T-cell (primary cell): Measurements from ENCODE around the gene DMAC1. TPM values are rescaled to one million over a fixed set of nuclear protein-coding genes. Genes with fewer than 3 reads are reported as not detected.

Experiments
- ATAC-seq, 4 experiments: fragments of 200-7000 bp in 3 of 4; fragments of 150-1000 bp in 1 of 4; cut with Tn5 transposase; replicated peaks in 1 of 4; 1 replicate in 3 of 4; 2 replicates in 1 of 4; pipeline ENCODE4 v1.10.0; 2021; ENCODE audit warnings: moderate library complexity in 3 of 4, mild to moderate bottlenecking in 2 of 4, moderate number of reproducible peaks in 1 of 4
- CTCF ChIA-PET, 2 donors: fragments of 300-600 bp; sonication (Branson Sonifier 250); formaldehyde crosslinking; loops; one replicate each; lab custom pipeline; 2022; ENCODE audit warnings: antibody characterized with exemption in 2 of 2; lab: Charles Lee
- POLR2A ChIA-PET, 2 donors: fragments of 300-600 bp; sonication (Branson Sonifier 250); formaldehyde crosslinking; loops; one replicate each; lab custom pipeline; 2022; ENCODE audit warnings: antibody characterized with exemption in 2 of 2; lab: Charles Lee
- DNase-seq, 35 experiments: peaks; one replicate each; pipeline versions ENCODE4 v3.0.0 to v3.0.0-alpha.2; 2013 to 2023
- H3K27ac ChIP-seq: one replicate; pipeline ENCODE4 v1.5.1; 2013; ENCODE audit warnings: low read length
- H3K27me3 ChIP-seq, 2 experiments: replicated peaks in 1 of 2; 1 replicate in 1 of 2; 2 replicates in 1 of 2; pipeline versions ENCODE4 v1.6.1 to v1.7.0; 2013; ENCODE audit warnings: low read length in 1 of 2, mixed read lengths in 1 of 2; ENCODE audit not compliant: control insufficient read depth in 2 of 2, insufficient read depth in 2 of 2; ENCODE audit errors: extremely low read depth in 1 of 2
- H3K36me3 ChIP-seq, 2 donors: 1 replicate in 1 of 2; 2 replicates in 1 of 2; pipeline versions ENCODE4 v1.6.1 to v1.7.0; 2013; ENCODE audit warnings: low read length in 1 of 2; ENCODE audit not compliant: control insufficient read depth in 2 of 2, insufficient read depth in 1 of 2; ENCODE audit errors: extremely low read depth in 1 of 2
- H3K4me1 ChIP-seq, 2 experiments: 1 replicate in 1 of 2; 2 replicates in 1 of 2; pipeline versions ENCODE4 v1.6.1 to v1.7.0; 2013; ENCODE audit warnings: low read length in 2 of 2, mixed read lengths in 1 of 2; ENCODE audit not compliant: insufficient read depth in 2 of 2, control insufficient read depth in 1 of 2; ENCODE audit errors: extremely low read depth in 1 of 2
- H3K4me3 ChIP-seq, 2 donors: 1 replicate in 1 of 2; 2 replicates in 1 of 2; pipeline versions ENCODE4 v1.5.1 to v1.7.0; 2013; ENCODE audit warnings: mild to moderate bottlenecking in 2 of 2, low read length in 1 of 2, moderate library complexity in 1 of 2; ENCODE audit not compliant: control insufficient read depth in 1 of 2; ENCODE audit errors: extremely low read depth in 1 of 2
- H3K9me3 ChIP-seq: 2 replicates; pipeline ENCODE4 v1.7.0; 2013
- H3K27ac Mint-ChIP-seq, 2 donors: one replicate each; pipeline ENCODE4 v1.8.0; 2020 to 2021; ENCODE audit warnings: mild to moderate bottlenecking in 2 of 2, mixed read lengths in 2 of 2
- H3K27me3 Mint-ChIP-seq, 2 donors: one replicate each; pipeline ENCODE4 v1.8.0; 2021 to 2022; ENCODE audit warnings: mixed read lengths in 2 of 2
- H3K36me3 Mint-ChIP-seq: one replicate; pipeline ENCODE4 v1.8.0; 2021; ENCODE audit warnings: mixed read lengths
- H3K4me1 Mint-ChIP-seq, 3 donors: one replicate each; pipeline ENCODE4 v1.8.0; 2020 to 2022; ENCODE audit warnings: mixed read lengths in 3 of 3, mild to moderate bottlenecking in 1 of 3
- H3K4me3 Mint-ChIP-seq, 3 donors: one replicate each; pipeline ENCODE4 v1.8.0; 2020 to 2022; ENCODE audit warnings: mild to moderate bottlenecking in 3 of 3, mixed read lengths in 3 of 3, moderate library complexity in 3 of 3
- H3K9me3 Mint-ChIP-seq, 3 donors: one replicate each; pipeline ENCODE4 v1.8.0; 2020 to 2022; ENCODE audit warnings: mixed read lengths in 3 of 3
- WGBS: methylation state at CpG from one replicate; pipeline ENCODE4 v1.1.5; 2013; ENCODE audit warnings: missing lambda C conversion rate; ENCODE audit not compliant: insufficient coverage; 5-methylcytosine and 5-hydroxymethylcytosine counted together
- total RNA-seq, 35 experiments: library from RNA in 6 of 35; stranded (reverse) in 6 of 35; fragments of 120-200 nt in 1 of 35; gene quantifications; one replicate each; pipeline versions ENCODE4 v1.2.1 to v1.2.4 and lab custom pipeline; 2013 to 2026

The DMAC1 gene
- total RNA-seq, 5 donors from 2014 or later (not counting 1 experiment from before 2014, with no cell fraction given): 19.7 to 39.2 (median 28.2) TPM

GRCh38 chr9:7828334-7828733 lies 28.8 kb upstream of the DMAC1 start:
- Mint-ChIP-seq H3K27ac (no peak overlapping the region), H3K4me1 (no peaks in the 10 kb centered on the region), H3K36me3 (no peaks in the 10 kb centered on the region), H3K9me3 (no peaks in the 10 kb centered on the region), H3K27me3 (peaks cover 0 to 2% of the 10 kb centered on the region in 2 donors), H3K4me3 (no peak overlapping the region)
- Histone ChIP-seq H3K27ac (no peak overlapping the region), H3K4me3 (no peak overlapping the region), H3K27me3 (no peaks in the 10 kb centered on the region), H3K4me1 (no peaks in the 10 kb centered on the region), H3K36me3 (no peaks in the 10 kb centered on the region), H3K9me3 (no peaks in the 10 kb centered on the region)
- WGBS: no CpG with 5 or more reads among the region's 1 CpG
- ChIA-PET POLR2A (no interaction called here), CTCF (no interaction called here)
- DNase-seq: no peak
- no peak for ATAC-seq

DNA sequence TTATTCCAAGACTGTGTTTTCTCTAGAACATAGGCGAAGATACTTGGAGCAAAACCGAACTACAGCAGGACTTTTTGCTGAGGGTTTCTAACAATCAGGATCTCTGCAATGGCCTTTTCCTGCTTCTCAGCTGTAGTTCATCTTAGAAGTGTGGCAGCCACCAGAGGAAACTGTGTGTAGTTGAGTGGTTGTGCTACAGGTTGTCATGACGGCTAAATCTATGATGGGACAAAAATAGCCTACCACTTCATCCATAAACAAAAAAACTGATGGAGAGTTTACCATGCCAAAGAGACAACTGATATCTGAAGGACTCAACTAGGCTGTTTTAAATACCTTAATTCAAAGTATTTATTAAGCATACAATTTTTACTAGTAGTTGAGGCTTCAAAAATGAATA lies 28.2 kb upstream of the DMAC1 start:
- Mint-ChIP-seq H3K9me3 (no peaks in the 10 kb centered on the region), H3K36me3 (no peaks in the 10 kb centered on the region), H3K4me3 (no peak overlapping the region), H3K27ac (no peak overlapping the region), H3K27me3 (peaks cover 0 to 5% of the 10 kb centered on the region in 2 donors), H3K4me1 (no peaks in the 10 kb centered on the region)
- ATAC-seq (no peak), DNase-seq (no peak)
- no peaks in the 10 kb centered on the region for H3K4me1 ChIP-seq
- CTCF ChIA-PET: no interaction called here
- H3K9me3 ChIP-seq: no peaks in the 10 kb centered on the region
- no peak overlapping the region for H3K4me3 ChIP-seq
- H3K27me3 ChIP-seq: no peaks in the 10 kb centered on the region
- POLR2A ChIA-PET: no interaction called here
- 94% methylated on average over 2 of the region's 3 CpGs for WGBS
- H3K36me3 ChIP-seq: no peaks in the 10 kb centered on the region
- no peak overlapping the region for H3K27ac ChIP-seq

DNA sequence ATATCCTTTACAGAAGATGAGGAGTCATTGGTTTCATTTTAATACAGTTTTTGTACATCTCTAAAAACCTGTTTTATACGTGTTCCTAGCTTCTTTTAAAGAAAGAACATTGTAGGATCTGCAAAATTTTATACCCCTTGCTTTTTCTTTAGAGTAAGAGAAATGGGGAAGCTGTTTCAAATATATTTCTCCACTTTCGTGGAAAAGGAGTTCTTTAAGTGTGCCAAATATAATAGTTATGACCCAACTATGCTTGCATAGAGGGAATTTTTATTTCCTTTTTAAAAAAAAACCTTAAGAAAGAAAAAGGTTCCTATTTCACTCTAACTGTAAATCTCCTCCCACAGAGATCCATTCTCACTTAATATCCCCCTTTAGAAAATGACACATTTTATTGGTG lies 27.5 kb upstream of the DMAC1 start:
- no CpG with 5 or more reads among the region's 2 CpGs for WGBS
- Mint-ChIP-seq H3K4me3 (no peak overlapping the region), H3K9me3 (no peaks in the 10 kb centered on the region), H3K4me1 (no peaks in the 10 kb centered on the region), H3K36me3 (no peaks in the 10 kb centered on the region), H3K27me3 (peaks cover 0 to 5% of the 10 kb centered on the region in 2 donors), H3K27ac (no peak overlapping the region)
- DNase-seq: no peak
- no peaks in the 10 kb centered on the region for H3K9me3 ChIP-seq
- H3K27ac ChIP-seq: no peak overlapping the region
- H3K36me3 ChIP-seq: no peaks in the 10 kb centered on the region
- ChIA-PET CTCF (no interaction called here), POLR2A (no interaction called here)
- no peak for ATAC-seq
- H3K27me3 ChIP-seq: no peaks in the 10 kb centered on the region
- H3K4me3 ChIP-seq: no peak overlapping the region
- H3K4me1 ChIP-seq: no peaks in the 10 kb centered on the region

GRCh38 chr9:7823651-7824050 lies 24.1 kb upstream of the DMAC1 start:
- ChIA-PET CTCF (no interaction called here), POLR2A (no interaction called here)
- Mint-ChIP-seq H3K27ac (no peak overlapping the region), H3K4me3 (no peak overlapping the region), H3K36me3 (no peaks in the 10 kb centered on the region), H3K27me3 (peaks cover 0 to 6% of the 10 kb centered on the region in 2 donors), H3K9me3 (no peaks in the 10 kb centered on the region), H3K4me1 (no peaks in the 10 kb centered on the region)
- no peaks in the 10 kb centered on the region for H3K27me3 ChIP-seq
- no peak overlapping the region for H3K27ac ChIP-seq
- H3K4me1 ChIP-seq: no peaks in the 10 kb centered on the region
- WGBS: 88% methylated on average over 1 of the region's 5 CpGs
- ATAC-seq (no peak), DNase-seq (no peak)
- H3K9me3 ChIP-seq: no peaks in the 10 kb centered on the region
- H3K4me3 ChIP-seq: no peak overlapping the region
- no peaks in the 10 kb centered on the region for H3K36me3 ChIP-seq

- no CpG with 5 or more reads among the region's 1 CpG for WGBS
- no peak for ATAC-seq
- ChIA-PET POLR2A (no interaction called here), CTCF (no interaction called here)
- no peaks in the 10 kb centered on the region for H3K9me3 ChIP-seq
- no peak overlapping the region for H3K4me3 ChIP-seq
- Mint-ChIP-seq H3K27ac (no peak overlapping the region), H3K4me3 (no peak overlapping the region), H3K9me3 (no peaks in the 10 kb centered on the region), H3K27me3 (peaks cover 0 to 6% of the 10 kb centered on the region in 2 donors), H3K36me3 (no peaks in the 10 kb centered on the region), H3K4me1 (no peaks in the 10 kb centered on the region)
- no peaks in the 10 kb centered on the region for H3K27me3 ChIP-seq
- DNase-seq: no peak
- no peaks in the 10 kb centered on the region for H3K36me3 ChIP-seq
- H3K4me1 ChIP-seq: no peaks in the 10 kb centered on the region
- H3K27ac ChIP-seq: no peak overlapping the region
Observed at GRCh38 chr9:7819984-7820383, 20.4 kb upstream of the DMAC1 start.

DNA sequence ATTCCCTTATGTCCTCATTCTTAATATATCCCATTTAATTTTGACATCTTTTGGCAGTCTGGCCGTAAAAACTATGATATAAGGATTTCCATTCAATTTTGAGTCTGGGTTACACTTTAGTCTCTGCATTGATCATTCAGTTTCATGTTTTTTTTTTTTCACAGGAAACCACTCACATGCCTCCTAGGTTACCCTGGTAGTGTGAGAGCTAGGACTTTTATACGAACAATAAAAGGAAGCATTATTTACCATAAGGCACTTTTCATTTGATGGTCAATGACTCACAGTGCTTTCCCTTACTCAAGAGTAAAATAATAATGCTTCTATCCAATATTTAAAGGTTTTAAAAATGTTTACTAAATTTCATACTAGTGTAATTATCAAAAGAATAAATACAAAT lies 16.4 kb upstream of the DMAC1 start:
- ChIA-PET CTCF (no interaction called here), POLR2A (no interaction called here)
- Histone ChIP-seq H3K4me3 (no peak overlapping the region), H3K4me1 (no peaks in the 10 kb centered on the region), H3K27ac (no peak overlapping the region), H3K27me3 (no peaks in the 10 kb centered on the region), H3K9me3 (no peaks in the 10 kb centered on the region), H3K36me3 (no peaks in the 10 kb centered on the region)
- no peaks in the 10 kb centered on the region for H3K9me3 Mint-ChIP-seq
- ATAC-seq: no peak
- no peak for DNase-seq
- H3K4me3 Mint-ChIP-seq: no peak overlapping the region
- no peak overlapping the region for H3K27ac Mint-ChIP-seq
- WGBS: no CpG with 5 or more reads among the region's 2 CpGs
- peaks cover 0 to 1% of the 10 kb centered on the region in 2 donors for H3K27me3 Mint-ChIP-seq
- no peaks in the 10 kb centered on the region for H3K36me3 Mint-ChIP-seq
- no peaks in the 10 kb centered on the region for H3K4me1 Mint-ChIP-seq

GRCh38 chr9:7813030-7813429 lies 13.5 kb upstream of the DMAC1 start:
- no CpG with 5 or more reads among the region's 2 CpGs for WGBS
- H3K36me3 Mint-ChIP-seq: no peaks in the 10 kb centered on the region
- no peak overlapping the region for H3K4me3 Mint-ChIP-seq
- no peak overlapping the region for H3K27ac Mint-ChIP-seq
- peaks cover 0 to 3% of the 10 kb centered on the region in 2 donors for H3K27me3 Mint-ChIP-seq
- DNase-seq (no peak), ATAC-seq (no peak)
- H3K9me3 ChIP-seq: no peaks in the 10 kb centered on the region
- no peak overlapping the region for H3K4me3 ChIP-seq
- no peaks in the 10 kb centered on the region for H3K4me1 ChIP-seq
- POLR2A ChIA-PET: interaction anchor here (0.5 kb wide), 2 partner anchors 13 to 304 kb away, joined by 3 to 8 read pairs; partner anchors contain the start of gene DMAC1 (in 1 of the 2)
- CTCF ChIA-PET: no interaction called here
- H3K9me3 Mint-ChIP-seq: no peaks in the 10 kb centered on the region
- H3K4me1 Mint-ChIP-seq: no peaks in the 10 kb centered on the region
- no peaks in the 10 kb centered on the region for H3K36me3 ChIP-seq
- no peak overlapping the region for H3K27ac ChIP-seq
- H3K27me3 ChIP-seq: no peaks in the 10 kb centered on the region
